Globus pallidus (tissue), 1 donor: Measurements from ENCODE around the gene FAU.
A peak's percentile ranks its signal among the peaks of the same experiment; 100 is the strongest.

Experiments used
- DNase-seq: peaks from one replicate; pipeline ENCODE4 v3.0.0-alpha.2; 2015; ENCODE audit warnings: low spot score

Gene FAU

GRCh38 chr11:65135633-65136145, 13.8 kb upstream of the FAU start:
- no peak for DNase-seq

GRCh38 chr11:65134952-65135632, 13.2 kb upstream of the FAU start:
- peak; percentile 88 for DNase-seq

GRCh38 chr11:65134240-65134951, 12.5 kb upstream of the FAU start, which contains the start of gene SYVN1:
Gene SYVN1, minus strand, starts transcription at chr11:65134519. Its CDS starts 918 bp downstream, at chr11:65133601.
- peak; percentile 89 for DNase-seq

- DNase-seq: no peak
Observed at GRCh38 chr11:65133724-65134123, 11.8 kb upstream of the FAU start.

- no peak for DNase-seq
Observed at GRCh38 chr11:65132988-65133700, 11.2 kb upstream of the FAU start.

GRCh38 chr11:65132238-65132987, 10.5 kb upstream of the FAU start:
- no peak for DNase-seq

- no peak for DNase-seq
Observed at GRCh38 chr11:65131895-65132237, 9.9 kb upstream of the FAU start.

- DNase-seq: no peak
Observed at GRCh38 chr11:65131417-65131776, 9.5 kb upstream of the FAU start.

- DNase-seq: no peak
Observed at GRCh38 chr11:65130631-65131416, 8.9 kb upstream of the FAU start.

GRCh38 chr11:65129649-65130441, 7.9 kb upstream of the FAU start:
- no peak for DNase-seq

- DNase-seq: no peak
Observed at GRCh38 chr11:65128182-65129145, 6.5 kb upstream of the FAU start.

- no peak for DNase-seq
Observed at GRCh38 chr11:65127473-65128181, 5.7 kb upstream of the FAU start.

GRCh38 chr11:65126624-65127274, 4.8 kb upstream of the FAU start:
- no peak for DNase-seq

GRCh38 chr11:65125197-65126056, 3.5 kb upstream of the FAU start:
- DNase-seq: no peak

GRCh38 chr11:65124480-65125196, 2.7 kb upstream of the FAU start:
- DNase-seq: no peak

GRCh38 chr11:65121447-65121864, 478 bp downstream of the FAU start:
- DNase-seq: no peak
